ENCODE results near the gene C10orf105.

The C10orf105 gene

GRCh38 chr10:71726580-71727104 is 7.1 kb upstream of the C10orf105 start:
- no peak for DNase-seq (ENCODE audit: low read depth)
- H3K4me3 ChIP-seq (ENCODE audit: low read length): no peak overlapping the region

GRCh38 chr10:71725998-71726579 is 6.5 kb upstream of the C10orf105 start:
- no peak overlapping the region for H3K4me3 ChIP-seq (ENCODE audit: low read length)
- peak; percentile 53 for TF ChIP-seq CTCF (conservative IDR thresholded peaks at IDR 0.05; ENCODE audit: low read length)
- peak; percentile 29 for DNase-seq (ENCODE audit: low read depth)

More at GRCh38 chr10:71726580-71727104, 7.1 kb upstream of the C10orf105 start:
- no peak for TF ChIP-seq CTCF (conservative IDR thresholded peaks at IDR 0.05; ENCODE audit: low read length)

GRCh38 chr10:71725249-71725648 is 5.7 kb upstream of the C10orf105 start:
- H3K4me3 ChIP-seq (ENCODE audit: low read length): no peak overlapping the region
- DNase-seq (ENCODE audit: low read depth): no peak

GRCh38 chr10:71724539-71724938 is 5.0 kb upstream of the C10orf105 start:
- H3K4me3 ChIP-seq (ENCODE audit: low read length): no peak overlapping the region
- DNase-seq (ENCODE audit: low read depth): no peak
- no peak for TF ChIP-seq CTCF (conservative IDR thresholded peaks at IDR 0.05; ENCODE audit: low read length)

More at GRCh38 chr10:71725249-71725648, 5.7 kb upstream of the C10orf105 start:
- TF ChIP-seq CTCF (conservative IDR thresholded peaks at IDR 0.05; ENCODE audit: low read length): no peak

- TF ChIP-seq CTCF (conservative IDR thresholded peaks at IDR 0.05; ENCODE audit: low read length): no peak
- DNase-seq (ENCODE audit: low read depth): no peak
- no peak overlapping the region for H3K4me3 ChIP-seq (ENCODE audit: low read length)
Measured at GRCh38 chr10:71723311-71723710, 3.7 kb upstream of the C10orf105 start.

- no peak overlapping the region for H3K4me3 ChIP-seq (ENCODE audit: low read length)
- no peak for DNase-seq (ENCODE audit: low read depth)
- TF ChIP-seq CTCF (conservative IDR thresholded peaks at IDR 0.05; ENCODE audit: low read length): no peak
Measured at GRCh38 chr10:71722849-71723248, 3.3 kb upstream of the C10orf105 start.

GRCh38 chr10:71721313-71721712 is 1.7 kb upstream of the C10orf105 start:
- H3K4me3 ChIP-seq (ENCODE audit: low read length): no peak overlapping the region
- TF ChIP-seq CTCF (conservative IDR thresholded peaks at IDR 0.05; ENCODE audit: low read length): no peak
- DNase-seq (ENCODE audit: low read depth): no peak

Data from AG10803 (cell line).